Liver (tissue), 10 donors: Measurements from ENCODE around the gene ING3. TPM values are rescaled to one million over a fixed set of nuclear protein-coding genes. Genes with fewer than 3 reads are reported as not detected.

Source experiments
- DNase-seq: peaks from one replicate; pipeline ENCODE4 v3.0.0-alpha.2; 2017; ENCODE audit warnings: low spot score
- H3K27ac ChIP-seq, 2 donors: one replicate each; pipeline ENCODE4 v1.7.0; 2013; ENCODE audit warnings: inconsistent platforms in 2 of 2, low read length in 2 of 2, control low read depth in 1 of 2, low read depth in 1 of 2, mild to moderate bottlenecking in 1 of 2
- H3K27me3 ChIP-seq, 4 donors: one replicate each; pipeline versions ENCODE4 v1.6.1 to v1.7.0; 2013; ENCODE audit warnings: low read length in 3 of 4, inconsistent platforms in 1 of 4, mild to moderate bottlenecking in 1 of 4, moderate library complexity in 1 of 4; ENCODE audit not compliant: control insufficient read depth in 4 of 4, insufficient read depth in 4 of 4
- H3K36me3 ChIP-seq, 4 donors: one replicate each; pipeline versions ENCODE4 v1.6.1 to v1.7.0; 2013; ENCODE audit warnings: low read length in 3 of 4, mild to moderate bottlenecking in 3 of 4, low read depth in 1 of 4, moderate library complexity in 1 of 4; ENCODE audit not compliant: control insufficient read depth in 4 of 4, insufficient read depth in 3 of 4
- H3K4me1 ChIP-seq, 4 donors: one replicate each; pipeline versions ENCODE4 v1.6.1 to v1.7.0; 2013; ENCODE audit warnings: low read length in 3 of 4, mild to moderate bottlenecking in 3 of 4, moderate library complexity in 1 of 4; ENCODE audit not compliant: control insufficient read depth in 4 of 4, insufficient read depth in 4 of 4
- H3K4me3 ChIP-seq, 3 donors: one replicate each; pipeline versions ENCODE4 v1.6.1 to v1.7.0; 2013; ENCODE audit warnings: low read length in 3 of 3, control low read depth in 1 of 3, low read depth in 1 of 3, mild to moderate bottlenecking in 1 of 3
- H3K9ac ChIP-seq, 2 donors: one replicate each; pipeline ENCODE4 v1.7.0; 2013; ENCODE audit warnings: low read length in 2 of 2, mild to moderate bottlenecking in 2 of 2, moderate library complexity in 2 of 2, control low read depth in 1 of 2, low read depth in 1 of 2
- H3K9me3 ChIP-seq, 4 donors: one replicate each; pipeline versions ENCODE4 v1.6.1 to v1.7.0; 2013; ENCODE audit warnings: low read length in 3 of 4; ENCODE audit not compliant: control insufficient read depth in 4 of 4
- CTCF ChIP-seq: fragments of 150-350 bp; IDR thresholded peaks from 2 replicates; pipeline ENCODE4 v1.5.1; 2017; ENCODE audit warnings: improper control_type of control experiment, low read depth, low read length; ENCODE audit not compliant: missing input control
- EGR1 ChIP-seq, 2 donors: IDR thresholded peaks; 2 replicates each; pipeline ENCODE4 v1.6.1; 2016 to 2018; ENCODE audit warnings: antibody characterized with exemption in 2 of 2, low read depth in 2 of 2
- FOXA1 ChIP-seq: IDR thresholded peaks from 2 replicates; pipeline ENCODE4 v1.6.1; 2016; ENCODE audit warnings: antibody characterized with exemption
- FOXA2 ChIP-seq: IDR thresholded peaks from 2 replicates; pipeline ENCODE4 v1.6.1; 2016; ENCODE audit warnings: antibody characterized with exemption
- HNF4A ChIP-seq, 2 donors: conservative IDR thresholded peaks; 2 replicates each; pipeline ENCODE4 v1.6.1; 2016; ENCODE audit warnings: antibody characterized with exemption in 2 of 2, mild to moderate bottlenecking in 2 of 2
- HNF4G ChIP-seq: IDR thresholded peaks from 2 replicates; pipeline ENCODE4 v1.6.1; 2016; ENCODE audit warnings: antibody characterized with exemption
- RAD21 ChIP-seq, 2 donors: IDR thresholded peaks; 2 replicates each; pipeline ENCODE4 v1.6.1; 2016; ENCODE audit warnings: antibody characterized with exemption in 2 of 2, mild to moderate bottlenecking in 2 of 2
- REST ChIP-seq: IDR thresholded peaks from 2 replicates; pipeline ENCODE4 v1.6.1; 2016; ENCODE audit warnings: antibody characterized with exemption, mild to moderate bottlenecking
- RXRA ChIP-seq, 2 donors: IDR thresholded peaks; 2 replicates each; pipeline ENCODE4 v1.6.1; 2017 to 2018; ENCODE audit warnings: antibody characterized with exemption in 2 of 2, mild to moderate bottlenecking in 1 of 2
- TAF1 ChIP-seq: conservative IDR thresholded peaks from 2 replicates; pipeline ENCODE4 v1.6.1; 2016; ENCODE audit warnings: antibody characterized with exemption, mild to moderate bottlenecking
- YY1 ChIP-seq: IDR thresholded peaks from 2 replicates; pipeline ENCODE4 v1.6.1; 2016; ENCODE audit warnings: antibody characterized with exemption, mild to moderate bottlenecking
- ZBTB33 ChIP-seq: IDR thresholded peaks from 2 replicates; pipeline ENCODE4 v1.6.1; 2016; ENCODE audit warnings: antibody characterized with exemption
- WGBS: extraction: QIAGEN DNeasy Blood & Tissue Kit; methylation state at CpG from one replicate; pipeline ENCODE4 v1.1.7; 2013; 5-methylcytosine and 5-hydroxymethylcytosine counted together
- polyA plus RNA-seq, 2 donors: library from polyadenylated mRNA; stranded (reverse) in 1 of 2; unstranded in 1 of 2; fragments of 200-250 nt in 1 of 2; fragments of >200 nt in 1 of 2; fragmentation: Nextera tagmentation in 1 of 2; extraction: Ambion mirVana in 1 of 2; gene quantifications; one replicate each; pipeline versions ENCODE4 v1.2.1 to v1.2.3, GENCODE V29; 2013 to 2015
- small RNA-seq: library from RNA; depleted of rRNA; stranded (forward); fragments of <200 nt; gene quantifications from one replicate; pipeline ENCODE3, GENCODE V24; 2014
- total RNA-seq, 2 donors: library from RNA; depleted of rRNA; stranded (reverse); fragments of >200 nt; gene quantifications; one replicate each; pipeline ENCODE4 v1.2.3, GENCODE V29; 2014
- donor health status: healthy.
- donor health status: healthy.
- donor health status: healthy.
- donor health status: healthy.
- donor health status: healthy.

Gene ING3
- total and polyA plus RNA-seq, 4 donors: 3.8 to 14.0 (median 10.9) TPM

- TF ChIP-seq HNF4G (no peak), FOXA1 (no peak), CTCF (no peak), EGR1 (IDR thresholded peaks at IDR 0.05; ENCODE audit: low read depth in 2 of 2) (no peak), ZBTB33 (no peak), RAD21 (IDR thresholded peaks at IDR 0.05) (no peak), HNF4A (conservative IDR thresholded peaks at IDR 0.05) (no peak)
- no peaks in the 10 kb centered on the region for H3K9me3 ChIP-seq
- WGBS: 96% methylated on average over 1 of the region's 1 CpG
- no peak overlapping the region for H3K27ac ChIP-seq
- DNase-seq: no peak
- peaks cover 0 to 4% (median 0%) of the 10 kb centered on the region in 4 donors for H3K36me3 ChIP-seq
- H3K4me3 ChIP-seq: no peak overlapping the region
- no peak overlapping the region for H3K9ac ChIP-seq
- no peaks in the 10 kb centered on the region for H3K27me3 ChIP-seq
- H3K4me1 ChIP-seq: peaks cover 3 to 25% (median 17%) of the 10 kb centered on the region in 4 donors
Observed at GRCh38 chr7:121026159-121026558, 75.6 kb downstream of the ING3 start.

- no peak overlapping the region for H3K27ac ChIP-seq
- H3K27me3 ChIP-seq: no peaks in the 10 kb centered on the region
- no peak overlapping the region for H3K4me3 ChIP-seq
- no peak for DNase-seq
- H3K36me3 ChIP-seq: peaks cover 0 to 4% (median 0%) of the 10 kb centered on the region in 4 donors
- TF ChIP-seq YY1: no peak
- TF ChIP-seq TAF1: no peak
- no peak for TF ChIP-seq CTCF
- no peak for TF ChIP-seq RXRA (IDR thresholded peaks at IDR 0.05)
- no peak for TF ChIP-seq FOXA2
- no peak for TF ChIP-seq REST
- TF ChIP-seq HNF4G: no peak
- H3K4me1 ChIP-seq: peaks cover 3 to 22% (median 15%) of the 10 kb centered on the region in 4 donors
- no peaks in the 10 kb centered on the region for H3K9me3 ChIP-seq
- WGBS: 98% methylated on average over 3 of the region's 3 CpGs
- no peak overlapping the region for H3K9ac ChIP-seq
Observed at GRCh38 chr7:121026577-121027111, 76.1 kb downstream of the ING3 start.

Small RNAs within 50 kb of the gene (small RNA-seq; reads per million reads assigned to genes)
- gene RNA5SP240: not detected

Other genes starting within 250 kb of the ING3 start
- gene TSPAN12, start 92.6 kb upstream of the ING3 start, total RNA-seq: 10 to 100 TPM; 16.6 to 21.5 TPM
- 10 to 100 TPM; 10.6 to 13.1 TPM for gene TSPAN12, start 92.6 kb upstream of the ING3 start, polyA plus RNA-seq
- 10 to 100 TPM in 1 of 2 donors, 1 to 10 TPM in 1; 8.5 to 58.0 TPM for gene CPED1, start 37.9 kb downstream of the ING3 start, total RNA-seq
- 10 to 100 TPM; 11.1 to 18.1 TPM for gene CPED1, start 37.9 kb downstream of the ING3 start, polyA plus RNA-seq